GM12875 (cell line): ENCODE data around the gene SLC25A12.

Experiments used
- H3K4me3 ChIP-seq: one replicate; pipeline ENCODE4 v1.5.1; 2011; ENCODE audit warnings: low read depth, low read length, control low read depth
- CTCF ChIP-seq: IDR thresholded peaks from 2 replicates; pipeline ENCODE4 v1.5.1; 2011; ENCODE audit warnings: low read depth, mild to moderate bottlenecking, control low read depth, inconsistent platforms, low read length, moderate library complexity, borderline replicate concordance; ENCODE audit not compliant: insufficient read depth

Gene SLC25A12

DNA sequence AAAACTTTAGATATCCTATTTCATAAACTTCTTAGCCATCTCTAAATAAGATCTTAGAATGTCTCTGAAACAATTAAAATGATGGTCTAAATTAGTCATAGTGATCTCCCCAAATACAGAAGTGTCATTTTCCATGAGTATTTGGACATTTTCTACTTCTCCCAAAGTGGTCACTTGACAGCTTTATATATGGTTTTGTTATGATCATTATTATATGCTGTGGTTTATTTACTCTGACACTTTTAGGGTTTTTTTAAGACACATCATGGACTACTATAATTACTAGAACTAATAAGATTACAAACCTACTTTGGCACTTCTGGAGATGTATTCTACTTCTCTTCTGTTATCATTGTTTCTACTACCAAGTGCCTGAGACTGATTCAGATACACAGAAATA lies 47.1 kb downstream of the SLC25A12 start:
- no peak overlapping the region for H3K4me3 ChIP-seq
- no peak for TF ChIP-seq CTCF

- TF ChIP-seq CTCF, result no peak
Observed at GRCh38 chr2:171841996-171842395, 52.0 kb downstream of the SLC25A12 start.

GRCh38 chr2:171837736-171838135 lies 56.3 kb downstream of the SLC25A12 start:
- no peak overlapping the region for H3K4me3 ChIP-seq
- TF ChIP-seq CTCF, result no peak

More at GRCh38 chr2:171841996-171842395, 52.0 kb downstream of the SLC25A12 start:
- H3K4me3 ChIP-seq, result no peak overlapping the region

DNA sequence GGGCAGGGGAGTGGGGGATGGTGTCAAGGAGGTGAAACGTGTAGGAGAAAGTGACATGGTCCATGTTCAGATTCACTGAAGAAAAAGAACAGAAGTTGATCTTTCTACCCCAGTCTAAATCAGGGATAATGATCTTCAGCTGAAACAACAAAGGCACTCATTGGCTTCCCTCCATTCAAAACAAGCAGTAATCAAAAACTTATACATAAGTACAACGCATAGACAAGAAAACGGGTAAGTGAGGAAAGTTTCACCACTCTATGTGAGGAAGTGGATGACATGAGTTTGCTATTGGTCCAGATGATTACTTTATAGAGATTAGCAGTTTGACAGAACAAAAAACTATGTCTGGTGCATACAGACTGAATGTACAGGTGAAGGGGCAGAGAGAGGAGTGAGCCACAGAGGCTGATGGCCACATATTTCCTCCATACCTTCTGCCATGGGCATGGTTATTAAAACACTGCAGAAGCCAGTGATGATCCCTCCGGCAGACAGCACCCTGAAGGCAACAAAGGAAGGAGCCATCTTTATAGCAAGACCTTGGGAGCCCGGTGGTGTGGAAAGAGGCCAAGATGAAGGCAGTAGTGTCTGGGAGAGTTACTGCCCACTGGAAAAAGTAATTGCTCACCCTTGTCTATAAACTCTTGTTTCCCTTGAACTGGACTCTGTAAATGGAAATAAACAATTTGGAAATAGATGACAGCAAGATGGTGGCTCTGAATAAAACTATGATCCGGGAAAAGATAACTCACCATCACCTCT lies 57.7 kb downstream of the SLC25A12 start:
- TF ChIP-seq CTCF, result no peak
- H3K4me3 ChIP-seq, result no peak overlapping the region

DNA sequence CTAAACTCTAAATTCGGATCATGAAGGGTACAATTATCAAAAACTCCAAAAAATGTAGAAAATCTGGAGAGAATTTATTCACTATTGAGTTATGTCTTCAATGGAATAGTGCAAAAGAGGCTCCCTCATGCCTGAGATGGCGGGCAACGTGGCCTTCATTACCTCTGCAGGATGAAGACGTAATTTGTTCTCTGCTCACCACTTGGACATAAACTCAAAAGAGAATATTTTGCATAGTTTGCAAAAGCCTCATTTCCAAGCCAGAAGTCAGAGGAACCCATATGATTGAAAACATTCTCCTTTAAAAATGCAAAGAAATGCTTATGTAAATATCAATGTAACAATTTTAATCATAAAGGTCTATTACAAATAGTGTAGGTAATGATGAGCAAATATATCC lies 58.7 kb downstream of the SLC25A12 start:
- no peak for TF ChIP-seq CTCF
- no peak overlapping the region for H3K4me3 ChIP-seq

GRCh38 chr2:171834286-171834685 lies 59.8 kb downstream of the SLC25A12 start:
- no peak for TF ChIP-seq CTCF

DNA sequence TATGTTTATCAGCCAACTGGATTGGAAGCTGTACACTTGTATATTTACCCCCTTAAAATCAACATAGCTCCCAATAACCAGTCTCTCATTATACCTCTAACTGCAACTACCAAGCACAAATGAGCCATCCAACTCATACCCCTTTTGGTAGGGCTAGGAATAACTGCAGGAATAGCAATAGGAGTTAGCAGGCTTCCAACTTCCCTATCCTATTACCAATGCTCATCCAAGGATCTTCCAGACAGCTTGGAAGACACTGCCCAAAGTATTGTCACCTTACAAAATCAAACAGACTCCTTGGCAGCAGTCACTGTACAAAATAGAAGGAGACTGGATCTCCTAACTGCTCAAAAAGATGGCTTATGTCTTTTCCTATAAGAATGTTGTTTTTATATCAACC lies 61.6 kb downstream of the SLC25A12 start:
- no peak overlapping the region for H3K4me3 ChIP-seq
- no peak for TF ChIP-seq CTCF

More at GRCh38 chr2:171834286-171834685, 59.8 kb downstream of the SLC25A12 start:
- H3K4me3 ChIP-seq, result no peak overlapping the region
